ENCODE results near the gene PIK3C2G.

Gene PIK3C2G

DNA sequence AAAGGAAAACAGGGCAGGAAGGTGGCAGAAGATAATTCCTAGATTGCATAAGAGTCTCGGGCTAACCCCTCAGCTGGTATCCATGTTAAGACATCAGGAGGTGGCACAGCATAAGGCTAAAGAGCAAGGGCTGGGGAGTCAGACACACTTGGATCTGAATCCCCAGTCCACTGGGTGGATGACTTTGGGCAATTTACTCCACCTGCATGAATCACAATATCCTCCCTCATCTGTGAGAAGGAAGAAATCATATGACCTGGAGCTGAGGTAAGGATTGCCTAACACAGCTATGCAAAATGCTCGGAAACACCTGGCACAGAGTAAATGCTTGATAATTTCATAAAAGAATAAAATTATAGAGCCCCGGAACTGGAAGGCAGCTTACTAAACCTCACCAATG, 217.9 kb downstream of the PIK3C2G start:
- no peak for DNase-seq (ENCODE audit: low read depth)
- no peak overlapping the region for H3K4me3 ChIP-seq (ENCODE audit: low read depth, low read length)
- TF ChIP-seq CTCF (IDR thresholded peaks at IDR 0.05; ENCODE audit: low read depth, low read length, missing control alignments), result no peak
- in situ Hi-C loops (cut with HindIII; ENCODE audit: low sequenced_read_pairs), result no loop called here

DNA sequence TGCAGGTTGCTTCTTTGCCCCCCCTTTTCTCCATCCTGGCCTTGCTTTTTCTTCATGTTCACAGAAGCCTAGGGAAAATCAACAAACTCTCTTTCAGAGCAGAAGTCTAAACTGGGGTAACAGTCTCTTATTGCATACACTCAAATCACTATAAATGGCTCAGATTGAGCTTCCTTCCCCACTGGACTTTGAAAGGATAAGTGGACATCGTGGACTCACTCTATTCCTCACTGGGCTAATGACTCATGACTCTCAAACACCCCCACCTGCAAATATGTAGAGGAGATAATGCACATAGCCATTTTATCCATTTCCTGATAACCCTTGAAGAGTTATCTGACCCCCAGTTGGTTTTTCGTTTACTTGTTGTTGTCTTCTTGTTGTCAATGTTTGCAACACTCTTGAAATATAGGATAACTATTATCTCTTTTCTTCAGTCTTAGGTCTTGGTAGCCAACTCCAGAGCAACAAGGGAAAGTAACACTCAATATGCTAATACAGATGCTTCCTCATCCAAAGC, 221.3 kb downstream of the PIK3C2G start:
- TF ChIP-seq CTCF (IDR thresholded peaks at IDR 0.05; ENCODE audit: low read depth, low read length, missing control alignments), result no peak
- DNase-seq (ENCODE audit: low read depth), result no peak
- in situ Hi-C loops (cut with HindIII; ENCODE audit: low sequenced_read_pairs), result no loop called here
- H3K4me3 ChIP-seq (ENCODE audit: low read depth, low read length), result no peak overlapping the region

DNA sequence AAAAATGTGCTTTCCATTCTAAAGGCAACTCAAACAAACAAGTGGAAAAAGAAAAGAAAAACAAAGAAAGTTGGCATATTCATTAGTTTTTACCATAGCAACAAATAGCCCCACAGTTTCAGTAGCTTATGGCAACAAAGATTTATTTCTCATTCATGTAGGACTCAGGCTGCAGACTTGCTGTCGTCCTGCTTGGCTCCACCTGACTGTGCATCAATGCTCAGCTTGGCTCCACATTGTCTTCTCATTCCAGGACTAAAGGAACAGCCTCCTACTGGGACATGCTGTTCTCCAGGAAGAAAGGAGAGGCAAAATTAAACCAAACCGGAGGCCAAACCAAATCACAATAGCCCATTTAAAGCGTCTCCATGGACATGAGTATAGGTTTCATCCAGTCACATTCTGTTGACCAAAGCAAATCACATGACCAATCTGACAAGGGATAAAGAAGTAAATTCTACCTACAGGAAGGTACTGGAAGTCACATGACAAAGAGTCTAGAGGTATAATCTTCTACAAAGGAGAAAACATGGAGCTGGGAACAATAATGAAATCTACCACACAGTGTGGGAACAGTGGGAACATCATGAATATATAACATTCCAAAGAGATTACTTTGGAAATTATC, 222.5 kb downstream of the PIK3C2G start:
- no peak for DNase-seq (ENCODE audit: low read depth)
- in situ Hi-C loops (cut with HindIII; ENCODE audit: low sequenced_read_pairs), result no loop called here
- no peak for TF ChIP-seq CTCF (IDR thresholded peaks at IDR 0.05; ENCODE audit: low read depth, low read length, missing control alignments)
- no peak overlapping the region for H3K4me3 ChIP-seq (ENCODE audit: low read depth, low read length)

DNA sequence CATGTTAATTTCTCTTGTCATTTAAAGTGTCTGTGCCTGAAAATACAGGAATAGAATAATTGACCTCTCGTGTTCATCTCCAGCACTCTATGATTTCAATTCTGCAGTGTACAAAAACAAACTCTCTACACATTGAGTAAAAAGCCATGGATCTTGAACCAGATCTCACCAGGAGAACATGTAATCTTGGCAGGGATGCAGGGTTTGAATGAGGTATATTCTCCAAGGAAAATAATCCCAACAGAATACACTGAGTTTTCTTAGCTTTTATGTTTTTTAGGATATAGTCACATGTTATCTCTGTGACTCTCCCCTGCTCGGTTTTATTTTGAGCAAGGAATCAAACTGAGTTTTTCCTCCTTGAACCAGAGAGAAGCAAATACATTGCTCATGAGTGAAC, 224.7 kb downstream of the PIK3C2G start:
- DNase-seq (ENCODE audit: low read depth), result no peak
- no peak overlapping the region for H3K4me3 ChIP-seq (ENCODE audit: low read depth, low read length)
- in situ Hi-C loops (cut with HindIII; ENCODE audit: low sequenced_read_pairs), result no loop called here
- TF ChIP-seq CTCF (IDR thresholded peaks at IDR 0.05; ENCODE audit: low read depth, low read length, missing control alignments), result no peak

- H3K4me3 ChIP-seq (ENCODE audit: low read depth, low read length), result no peak overlapping the region
- no peak for DNase-seq (ENCODE audit: low read depth)
- in situ Hi-C loops (cut with HindIII; ENCODE audit: low sequenced_read_pairs), result no loop called here
- TF ChIP-seq CTCF (IDR thresholded peaks at IDR 0.05; ENCODE audit: low read depth, low read length, missing control alignments), result no peak
Observed at GRCh38 chr12:18487509-18487908, 226.2 kb downstream of the PIK3C2G start.

- no peak for DNase-seq (ENCODE audit: low read depth)
- in situ Hi-C loops (cut with HindIII; ENCODE audit: low sequenced_read_pairs), result no loop called here
- H3K4me3 ChIP-seq (ENCODE audit: low read depth, low read length), result no peak overlapping the region
- TF ChIP-seq CTCF (IDR thresholded peaks at IDR 0.05; ENCODE audit: low read depth, low read length, missing control alignments), result no peak
Observed at GRCh38 chr12:18492372-18493025, 231.2 kb downstream of the PIK3C2G start.

All from astrocyte of the cerebellum (primary cell).